SK-N-SH treated with all-trans-retinoic acid at 6 μM for 48 hours (cell line): ENCODE results near the gene CMTM3.

Experiments
- ATAC-seq: fragments of 200-7000 bp; cut with Tn5 transposase; 3 replicates; pipeline ENCODE4 v1.9.1; 2020; ENCODE audit warnings: mild to moderate bottlenecking, moderate library complexity
- BACH2 ChIP-seq: fragments of 250-450 bp; sonication (Bioruptor Pico); IDR thresholded peaks from 2 replicates; pipeline ENCODE4 v1.9.0; 2021; ENCODE audit warnings: mild to moderate bottlenecking, borderline replicate concordance
- CREB5 ChIP-seq: fragments of 250-450 bp; sonication (Bioruptor Pico); IDR thresholded peaks from 2 replicates; pipeline ENCODE4 v1.5.1; 2020; ENCODE audit warnings: low read depth, mild to moderate bottlenecking, moderate library complexity
- CSDC2 ChIP-seq: fragments of 250-450 bp; sonication (Bioruptor Pico); IDR thresholded peaks from 2 replicates; pipeline ENCODE4 v1.5.0; 2020; ENCODE audit warnings: mild to moderate bottlenecking, moderate library complexity
- CSRNP3 ChIP-seq: fragments of 250-450 bp; sonication (Bioruptor Pico); IDR thresholded peaks from 2 replicates; pipeline ENCODE4 v1.5.1; 2021; ENCODE audit warnings: mild to moderate bottlenecking, moderate library complexity
- ESRRG ChIP-seq: fragments of 250-450 bp; sonication (Bioruptor Pico); IDR thresholded peaks from 2 replicates; pipeline ENCODE4 v1.6.1; 2021; ENCODE audit warnings: mild to moderate bottlenecking
- GLIS3 ChIP-seq: fragments of 250-450 bp; sonication (Bioruptor Pico); IDR thresholded peaks from 2 replicates; pipeline ENCODE4 v1.5.0; 2020; ENCODE audit warnings: mild to moderate bottlenecking, moderate library complexity
- ISL1 ChIP-seq: fragments of 250-450 bp; sonication (Bioruptor Pico); IDR thresholded peaks from 2 replicates; pipeline ENCODE4 v2.1.2; 2022; ENCODE audit warnings: mild to moderate bottlenecking, moderate library complexity
- OSR1 ChIP-seq: fragments of 250-450 bp; sonication (Bioruptor Pico); IDR thresholded peaks from 2 replicates; pipeline ENCODE4 v1.8.0; 2022; ENCODE audit warnings: moderate library complexity, mild to moderate bottlenecking, inconsistent platforms
- POU6F1 ChIP-seq: fragments of 250-450 bp; sonication (Bioruptor Pico); IDR thresholded peaks from 2 replicates; pipeline ENCODE4 v1.8.0; 2021; ENCODE audit warnings: low read depth, mild to moderate bottlenecking, moderate library complexity, borderline replicate concordance
- PPARA ChIP-seq: fragments of 250-450 bp; sonication (Bioruptor Pico); IDR thresholded peaks from 2 replicates; pipeline ENCODE4 v1.5.0; 2020; ENCODE audit warnings: mild to moderate bottlenecking, borderline replicate concordance
- RARB ChIP-seq: fragments of 250-450 bp; sonication (Bioruptor Pico); IDR thresholded peaks from 2 replicates; pipeline ENCODE4 v1.8.0; 2021; ENCODE audit warnings: mild to moderate bottlenecking, moderate library complexity
- SNAI2 ChIP-seq: fragments of 250-450 bp; sonication (Bioruptor Pico); IDR thresholded peaks from 2 replicates; pipeline ENCODE4 v1.5.0; 2020; ENCODE audit warnings: mild to moderate bottlenecking, moderate library complexity
- TCF4 ChIP-seq: fragments of 250-450 bp; sonication (Bioruptor Pico); IDR thresholded peaks from 2 replicates; pipeline ENCODE4 v1.8.0; 2021; ENCODE audit warnings: mild to moderate bottlenecking, moderate library complexity, borderline replicate concordance
- TOX ChIP-seq: fragments of 250-450 bp; sonication (Bioruptor Pico); IDR thresholded peaks from 2 replicates; pipeline ENCODE4 v1.8.0; 2021; ENCODE audit warnings: mild to moderate bottlenecking, moderate library complexity, borderline replicate concordance
- TSHZ2 ChIP-seq: fragments of 250-450 bp; sonication (Bioruptor Pico); IDR thresholded peaks from 2 replicates; pipeline ENCODE4 v1.5.0; 2020; ENCODE audit warnings: mild to moderate bottlenecking, moderate library complexity
- ZFP3 ChIP-seq: fragments of 250-450 bp; sonication (Bioruptor Pico); IDR thresholded peaks from 2 replicates; pipeline ENCODE4 v1.5.0; 2020; ENCODE audit warnings: mild to moderate bottlenecking, moderate library complexity
- ZFP30 ChIP-seq: fragments of 450-650 bp; formaldehyde crosslinking; IDR thresholded peaks from 2 replicates; pipeline ENCODE4 v1.5.0; 2022; ENCODE audit warnings: mild to moderate bottlenecking, moderate library complexity
- ZNF565 ChIP-seq: fragments of 450-650 bp; formaldehyde crosslinking; conservative IDR thresholded peaks from 2 replicates; pipeline ENCODE4 v1.5.0; 2020; ENCODE audit warnings: low read depth, mild to moderate bottlenecking, moderate library complexity
- ZNF70 ChIP-seq: fragments of 450-650 bp; formaldehyde crosslinking; IDR thresholded peaks from 2 replicates; pipeline ENCODE4 v1.5.0; 2020; ENCODE audit warnings: mild to moderate bottlenecking, moderate library complexity
- ZNF8 ChIP-seq: fragments of 450-650 bp; formaldehyde crosslinking; IDR thresholded peaks from 2 replicates; pipeline ENCODE4 v1.5.0; 2020; ENCODE audit warnings: mild to moderate bottlenecking, moderate library complexity

CMTM3 gene

GRCh38 chr16:66596986-66597848 lies 7.3 kb upstream of the CMTM3 start:
- TF ChIP-seq TCF4 (CRISPR knock-in tag) (no peak), ZNF8 (CRISPR knock-in tag) (no peak), BACH2 (no peak)
- ATAC-seq: no peak

- TF ChIP-seq OSR1: no peak
- TF ChIP-seq TOX (CRISPR knock-in tag): no peak
- TF ChIP-seq CSDC2 (CRISPR knock-in tag): no peak
- no peak for TF ChIP-seq ZNF565 (CRISPR knock-in tag)
- TF ChIP-seq PPARA (CRISPR knock-in tag): no peak
- TF ChIP-seq ZFP3 (CRISPR knock-in tag): no peak
- no peak for ATAC-seq
These were observed 6.4 kb upstream of the CMTM3 start for GRCh38 chr16:66598111-66598510.

- ATAC-seq: no peak
- TF ChIP-seq ISL1 (CRISPR knock-in tag): no peak
- no peak for TF ChIP-seq TSHZ2
- TF ChIP-seq ZNF8 (CRISPR knock-in tag): no peak
These were observed 4.8 kb upstream of the CMTM3 start for GRCh38 chr16:66599726-66600125.

GRCh38 chr16:66600477-66600876 lies 4.0 kb upstream of the CMTM3 start:
- no peak for TF ChIP-seq CSDC2 (CRISPR knock-in tag)
- no peak for TF ChIP-seq TSHZ2
- TF ChIP-seq PPARA (CRISPR knock-in tag): no peak
- TF ChIP-seq CREB5 (CRISPR knock-in tag): no peak
- TF ChIP-seq, all 23 proteins: peak for 0
- ATAC-seq: no peak

GRCh38 chr16:66601471-66601870 lies 3.0 kb upstream of the CMTM3 start:
- ATAC-seq: no peak
- TF ChIP-seq RARB (no peak), ZNF565 (CRISPR knock-in tag) (no peak), POU6F1 (CRISPR knock-in tag) (no peak), ESRRG (CRISPR knock-in tag) (no peak), ISL1 (CRISPR knock-in tag) (no peak), BACH2 (no peak), PPARA (CRISPR knock-in tag) (no peak), ZFP3 (CRISPR knock-in tag) (no peak), TSHZ2 (no peak), TOX (CRISPR knock-in tag) (no peak), CSRNP3 (CRISPR knock-in tag) (no peak), SNAI2 (no peak), OSR1 (no peak), ZFP30 (no peak), GLIS3 (CRISPR knock-in tag) (no peak), CSDC2 (CRISPR knock-in tag) (no peak), ZNF70 (CRISPR knock-in tag) (no peak)
